Liver (tissue), 9 donors: Measurements from ENCODE around the gene OR2T1. TPM values are rescaled to one million over a fixed set of nuclear protein-coding genes. Genes with fewer than 3 reads are reported as not detected.

Experiments used
- DNase-seq: peaks from one replicate; pipeline ENCODE4 v3.0.0-alpha.2; 2017; ENCODE audit warnings: low spot score
- H3K27ac ChIP-seq, 2 donors: one replicate each; pipeline ENCODE4 v1.7.0; 2013; ENCODE audit warnings: inconsistent platforms in 2 of 2, low read length in 2 of 2, control low read depth in 1 of 2, low read depth in 1 of 2, mild to moderate bottlenecking in 1 of 2
- H3K27me3 ChIP-seq, 4 donors: one replicate each; pipeline versions ENCODE4 v1.6.1 to v1.7.0; 2013; ENCODE audit warnings: low read length in 3 of 4, inconsistent platforms in 1 of 4, mild to moderate bottlenecking in 1 of 4, moderate library complexity in 1 of 4; ENCODE audit not compliant: control insufficient read depth in 4 of 4, insufficient read depth in 4 of 4
- H3K36me3 ChIP-seq, 4 donors: one replicate each; pipeline versions ENCODE4 v1.6.1 to v1.7.0; 2013; ENCODE audit warnings: low read length in 3 of 4, mild to moderate bottlenecking in 3 of 4, low read depth in 1 of 4, moderate library complexity in 1 of 4; ENCODE audit not compliant: control insufficient read depth in 4 of 4, insufficient read depth in 3 of 4
- H3K4me1 ChIP-seq, 4 donors: one replicate each; pipeline versions ENCODE4 v1.6.1 to v1.7.0; 2013; ENCODE audit warnings: low read length in 3 of 4, mild to moderate bottlenecking in 3 of 4, moderate library complexity in 1 of 4; ENCODE audit not compliant: control insufficient read depth in 4 of 4, insufficient read depth in 4 of 4
- H3K4me3 ChIP-seq, 3 donors: one replicate each; pipeline versions ENCODE4 v1.6.1 to v1.7.0; 2013; ENCODE audit warnings: low read length in 3 of 3, control low read depth in 1 of 3, low read depth in 1 of 3, mild to moderate bottlenecking in 1 of 3
- H3K9ac ChIP-seq, 2 donors: one replicate each; pipeline ENCODE4 v1.7.0; 2013; ENCODE audit warnings: low read length in 2 of 2, mild to moderate bottlenecking in 2 of 2, moderate library complexity in 2 of 2, control low read depth in 1 of 2, low read depth in 1 of 2
- H3K9me3 ChIP-seq, 4 donors: one replicate each; pipeline versions ENCODE4 v1.6.1 to v1.7.0; 2013; ENCODE audit warnings: low read length in 3 of 4; ENCODE audit not compliant: control insufficient read depth in 4 of 4
- EGR1 ChIP-seq, 2 donors: IDR thresholded peaks; 2 replicates each; pipeline ENCODE4 v1.6.1; 2016 to 2018; ENCODE audit warnings: antibody characterized with exemption in 2 of 2, low read depth in 2 of 2
- FOXA1 ChIP-seq: IDR thresholded peaks from 2 replicates; pipeline ENCODE4 v1.6.1; 2016; ENCODE audit warnings: antibody characterized with exemption
- FOXA2 ChIP-seq: IDR thresholded peaks from 2 replicates; pipeline ENCODE4 v1.6.1; 2016; ENCODE audit warnings: antibody characterized with exemption
- GABPA ChIP-seq, 2 donors: IDR thresholded peaks in 1 of 2; conservative IDR thresholded peaks in 1 of 2; 2 replicates each; pipeline ENCODE4 v1.6.1; 2016; ENCODE audit warnings: antibody characterized with exemption in 2 of 2, mild to moderate bottlenecking in 1 of 2, moderate library complexity in 1 of 2
- HNF4A ChIP-seq, 2 donors: conservative IDR thresholded peaks; 2 replicates each; pipeline ENCODE4 v1.6.1; 2016; ENCODE audit warnings: antibody characterized with exemption in 2 of 2, mild to moderate bottlenecking in 2 of 2
- HNF4G ChIP-seq: IDR thresholded peaks from 2 replicates; pipeline ENCODE4 v1.6.1; 2016; ENCODE audit warnings: antibody characterized with exemption
- JUND ChIP-seq, 2 donors: IDR thresholded peaks; 2 replicates each; pipeline ENCODE4 v1.6.1; 2016; ENCODE audit warnings: antibody characterized with exemption in 2 of 2
- NR2F2 ChIP-seq: IDR thresholded peaks from 2 replicates; pipeline ENCODE4 v1.6.1; 2016; ENCODE audit warnings: antibody characterized with exemption
- SP1 ChIP-seq: IDR thresholded peaks from 2 replicates; pipeline ENCODE4 v1.6.1; 2018; ENCODE audit warnings: antibody characterized with exemption, mild to moderate bottlenecking
- TAF1 ChIP-seq: conservative IDR thresholded peaks from 2 replicates; pipeline ENCODE4 v1.6.1; 2016; ENCODE audit warnings: antibody characterized with exemption, mild to moderate bottlenecking
- YY1 ChIP-seq: IDR thresholded peaks from 2 replicates; pipeline ENCODE4 v1.6.1; 2016; ENCODE audit warnings: antibody characterized with exemption, mild to moderate bottlenecking
- WGBS: extraction: QIAGEN DNeasy Blood & Tissue Kit; methylation state at CpG from one replicate; pipeline ENCODE4 v1.1.7; 2013; 5-methylcytosine and 5-hydroxymethylcytosine counted together
- polyA plus RNA-seq, 2 donors: library from polyadenylated mRNA; stranded (reverse) in 1 of 2; unstranded in 1 of 2; fragments of 200-250 nt in 1 of 2; fragments of >200 nt in 1 of 2; fragmentation: Nextera tagmentation in 1 of 2; extraction: Ambion mirVana in 1 of 2; gene quantifications; one replicate each; pipeline versions ENCODE4 v1.2.1 to v1.2.3, GENCODE V29; 2013 to 2015
- total RNA-seq, 2 donors: library from RNA; depleted of rRNA; stranded (reverse); fragments of >200 nt; gene quantifications; one replicate each; pipeline ENCODE4 v1.2.3, GENCODE V29; 2014
- TF ChIP-seq, protein P1 (sequence below): IDR thresholded peaks from 2 replicates; pipeline ENCODE4 v1.6.1; 2016; ENCODE audit warnings: antibody characterized with exemption
- TF ChIP-seq, protein P2 (sequence below): fragments of 150-350 bp; IDR thresholded peaks from 2 replicates; pipeline ENCODE4 v1.5.1; 2017; ENCODE audit warnings: improper control_type of control experiment, low read depth, low read length; ENCODE audit not compliant: missing input control
- TF ChIP-seq, protein P3 (sequence below): IDR thresholded peaks from 2 replicates; pipeline ENCODE4 v1.6.1; 2016; ENCODE audit warnings: antibody characterized with exemption
- TF ChIP-seq, protein P4 (sequence below): IDR thresholded peaks from 2 replicates; pipeline ENCODE4 v1.6.1; 2016; ENCODE audit warnings: antibody characterized with exemption
- donor health status: healthy.
- donor health status: healthy.
- donor health status: healthy.
- donor health status: healthy.
- donor health status: healthy.

Gene OR2T1
- total and polyA plus RNA-seq, 4 donors: not detected

DNA sequence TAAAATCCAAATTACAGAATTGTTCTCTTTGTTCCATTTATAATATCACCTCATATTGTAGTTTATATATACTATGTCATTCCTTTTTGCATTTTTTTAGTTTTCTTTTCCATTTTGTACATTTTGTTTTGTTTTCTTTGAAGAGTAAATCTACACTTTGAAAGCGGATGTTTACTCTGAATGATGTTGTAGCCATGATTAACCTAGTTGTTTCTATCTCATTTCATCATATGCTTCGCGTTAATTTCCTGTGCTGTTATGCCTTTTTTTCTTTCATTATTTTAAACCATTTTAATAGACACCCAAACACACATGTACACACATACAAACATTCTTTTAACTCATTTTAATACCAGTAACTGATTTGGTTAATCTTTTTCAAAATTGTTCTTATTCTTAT lies 22.0 kb upstream of the OR2T1 start (continued):
- TF ChIP-seq, protein P1, sequence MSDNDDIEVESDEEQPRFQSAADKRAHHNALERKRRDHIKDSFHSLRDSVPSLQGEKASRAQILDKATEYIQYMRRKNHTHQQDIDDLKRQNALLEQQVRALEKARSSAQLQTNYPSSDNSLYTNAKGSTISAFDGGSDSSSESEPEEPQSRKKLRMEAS: no peak
- TF ChIP-seq YY1 (no peak), EGR1 (IDR thresholded peaks at IDR 0.05; ENCODE audit: low read depth in 2 of 2) (no peak), GABPA (IDR thresholded peaks at IDR 0.05 in 1 of 2, conservative IDR thresholded peaks at IDR 0.05 in 1 of 2) (no peak), TAF1 (no peak), FOXA1 (no peak)
- TF ChIP-seq, protein P2, sequence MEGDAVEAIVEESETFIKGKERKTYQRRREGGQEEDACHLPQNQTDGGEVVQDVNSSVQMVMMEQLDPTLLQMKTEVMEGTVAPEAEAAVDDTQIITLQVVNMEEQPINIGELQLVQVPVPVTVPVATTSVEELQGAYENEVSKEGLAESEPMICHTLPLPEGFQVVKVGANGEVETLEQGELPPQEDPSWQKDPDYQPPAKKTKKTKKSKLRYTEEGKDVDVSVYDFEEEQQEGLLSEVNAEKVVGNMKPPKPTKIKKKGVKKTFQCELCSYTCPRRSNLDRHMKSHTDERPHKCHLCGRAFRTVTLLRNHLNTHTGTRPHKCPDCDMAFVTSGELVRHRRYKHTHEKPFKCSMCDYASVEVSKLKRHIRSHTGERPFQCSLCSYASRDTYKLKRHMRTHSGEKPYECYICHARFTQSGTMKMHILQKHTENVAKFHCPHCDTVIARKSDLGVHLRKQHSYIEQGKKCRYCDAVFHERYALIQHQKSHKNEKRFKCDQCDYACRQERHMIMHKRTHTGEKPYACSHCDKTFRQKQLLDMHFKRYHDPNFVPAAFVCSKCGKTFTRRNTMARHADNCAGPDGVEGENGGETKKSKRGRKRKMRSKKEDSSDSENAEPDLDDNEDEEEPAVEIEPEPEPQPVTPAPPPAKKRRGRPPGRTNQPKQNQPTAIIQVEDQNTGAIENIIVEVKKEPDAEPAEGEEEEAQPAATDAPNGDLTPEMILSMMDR: no peak

DNA sequence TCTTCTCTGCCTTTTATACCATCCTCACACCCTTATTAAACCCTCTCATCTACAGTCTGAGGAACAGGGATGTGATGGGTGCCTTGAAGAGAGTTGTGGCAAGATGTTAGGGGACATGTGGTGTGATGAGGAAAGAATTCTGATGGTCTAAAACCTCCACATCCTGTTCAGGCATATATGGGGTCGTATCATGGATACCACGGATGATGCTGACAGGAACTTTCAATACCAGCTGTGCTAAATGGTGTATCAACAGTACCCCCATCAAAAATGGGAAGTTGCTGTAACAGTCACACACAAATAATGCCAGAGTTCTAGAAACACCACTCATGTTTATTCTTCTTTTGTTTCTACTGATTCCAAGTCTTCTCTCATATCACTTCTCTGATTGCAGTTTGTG lies 14.4 kb upstream of the OR2T1 start:
- no peak for TF ChIP-seq JUND (IDR thresholded peaks at IDR 0.05)
- TF ChIP-seq, protein P3, sequence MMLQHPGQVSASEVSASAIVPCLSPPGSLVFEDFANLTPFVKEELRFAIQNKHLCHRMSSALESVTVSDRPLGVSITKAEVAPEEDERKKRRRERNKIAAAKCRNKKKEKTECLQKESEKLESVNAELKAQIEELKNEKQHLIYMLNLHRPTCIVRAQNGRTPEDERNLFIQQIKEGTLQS: no peak
- no peak for TF ChIP-seq GABPA (IDR thresholded peaks at IDR 0.05 in 1 of 2, conservative IDR thresholded peaks at IDR 0.05 in 1 of 2)
- TF ChIP-seq HNF4A (conservative IDR thresholded peaks at IDR 0.05): no peak
- TF ChIP-seq NR2F2: no peak
- peaks cover 0 to 1% (median 0%) of the 10 kb centered on the region in 4 donors for H3K4me1 ChIP-seq
- no peak for DNase-seq
- WGBS: 49% methylated on average over 2 of the region's 2 CpGs
- H3K9me3 ChIP-seq: no peaks in the 10 kb centered on the region
- H3K9ac ChIP-seq: no peak overlapping the region
- H3K27me3 ChIP-seq: peaks cover 0 to 3% (median 0%) of the 10 kb centered on the region in 4 donors
- no peak overlapping the region for H3K27ac ChIP-seq
- H3K4me3 ChIP-seq: no peak overlapping the region
- no peaks in the 10 kb centered on the region for H3K36me3 ChIP-seq

DNA sequence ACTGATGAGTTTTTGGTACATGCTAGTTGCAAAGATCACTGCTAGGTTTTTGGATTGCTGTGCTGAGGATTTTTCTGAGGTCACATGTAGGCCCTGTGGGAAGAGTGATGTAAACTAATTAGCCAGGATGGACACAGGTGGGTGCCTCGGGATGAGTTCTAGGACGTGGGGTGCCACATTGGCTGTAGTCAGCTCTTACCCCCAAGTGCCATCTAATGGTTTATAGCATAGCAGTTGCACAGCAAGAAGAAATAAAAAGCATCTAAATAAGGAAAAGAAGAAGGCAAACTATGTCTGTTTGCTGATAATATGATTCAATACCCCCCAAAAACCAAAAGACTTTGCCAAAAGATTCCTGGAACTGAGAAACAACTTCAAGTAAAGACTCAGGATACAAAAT lies 9.8 kb upstream of the OR2T1 start:
- Histone ChIP-seq H3K9me3 (no peaks in the 10 kb centered on the region), H3K27ac (no peak overlapping the region), H3K9ac (no peak overlapping the region), H3K4me1 (peaks cover 0 to 1% (median 0%) of the 10 kb centered on the region in 4 donors), H3K36me3 (no peaks in the 10 kb centered on the region), H3K27me3 (peaks cover 0 to 3% (median 0%) of the 10 kb centered on the region in 4 donors), H3K4me3 (no peak overlapping the region)
- WGBS: 40% methylated on average over 2 of the region's 2 CpGs
- no peak for DNase-seq
- no peak for TF ChIP-seq YY1
- TF ChIP-seq, protein P4, sequence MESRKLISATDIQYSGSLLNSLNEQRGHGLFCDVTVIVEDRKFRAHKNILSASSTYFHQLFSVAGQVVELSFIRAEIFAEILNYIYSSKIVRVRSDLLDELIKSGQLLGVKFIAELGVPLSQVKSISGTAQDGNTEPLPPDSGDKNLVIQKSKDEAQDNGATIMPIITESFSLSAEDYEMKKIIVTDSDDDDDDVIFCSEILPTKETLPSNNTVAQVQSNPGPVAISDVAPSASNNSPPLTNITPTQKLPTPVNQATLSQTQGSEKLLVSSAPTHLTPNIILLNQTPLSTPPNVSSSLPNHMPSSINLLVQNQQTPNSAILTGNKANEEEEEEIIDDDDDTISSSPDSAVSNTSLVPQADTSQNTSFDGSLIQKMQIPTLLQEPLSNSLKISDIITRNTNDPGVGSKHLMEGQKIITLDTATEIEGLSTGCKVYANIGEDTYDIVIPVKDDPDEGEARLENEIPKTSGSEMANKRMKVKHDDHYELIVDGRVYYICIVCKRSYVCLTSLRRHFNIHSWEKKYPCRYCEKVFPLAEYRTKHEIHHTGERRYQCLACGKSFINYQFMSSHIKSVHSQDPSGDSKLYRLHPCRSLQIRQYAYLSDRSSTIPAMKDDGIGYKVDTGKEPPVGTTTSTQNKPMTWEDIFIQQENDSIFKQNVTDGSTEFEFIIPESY: no peak

DNA sequence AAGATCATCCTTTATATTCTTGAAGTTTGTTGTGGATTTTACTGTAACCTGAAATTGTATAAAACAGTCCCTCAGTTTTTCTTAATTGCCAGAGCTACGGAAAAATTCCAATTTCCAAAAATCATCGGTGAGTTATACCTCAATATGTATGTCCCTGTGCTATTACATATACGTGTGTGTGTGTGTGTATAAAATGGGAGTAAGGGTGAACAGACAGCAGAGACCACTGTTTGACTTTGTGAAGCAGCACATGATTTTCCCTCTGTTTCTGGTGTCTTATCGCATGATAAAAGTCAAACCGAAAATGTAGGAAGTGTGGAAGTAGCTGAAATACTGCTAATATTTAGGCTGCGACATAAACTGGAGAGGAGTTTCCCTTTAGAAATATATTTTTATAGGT lies 1.2 kb downstream of the OR2T1 start:
- 86% methylated on average over 6 of the region's 6 CpGs for WGBS
- Histone ChIP-seq H3K27ac (no peak overlapping the region), H3K9me3 (no peaks in the 10 kb centered on the region), H3K4me3 (no peak overlapping the region), H3K27me3 (no peaks in the 10 kb centered on the region), H3K9ac (no peak overlapping the region), H3K36me3 (no peaks in the 10 kb centered on the region), H3K4me1 (no peaks in the 10 kb centered on the region)
- DNase-seq: no peak
- TF ChIP-seq GABPA (IDR thresholded peaks at IDR 0.05 in 1 of 2, conservative IDR thresholded peaks at IDR 0.05 in 1 of 2) (no peak), FOXA2 (no peak), YY1 (no peak), FOXA1 (no peak), JUND (IDR thresholded peaks at IDR 0.05) (no peak), HNF4G (no peak), SP1 (no peak), NR2F2 (no peak), EGR1 (IDR thresholded peaks at IDR 0.05; ENCODE audit: low read depth in 2 of 2) (no peak), TAF1 (no peak), HNF4A (conservative IDR thresholded peaks at IDR 0.05) (no peak)
- TF ChIP-seq, protein P2: no peak
- TF ChIP-seq, protein P4: no peak
- TF ChIP-seq, protein P1: no peak
- TF ChIP-seq, protein P3: no peak
